ENCODE results near the gene ING5. TPM values are rescaled to one million over a fixed set of nuclear protein-coding genes. Genes with fewer than 3 reads are reported as not detected.

ING5 gene
- polyA plus RNA-seq: 44.2 TPM
- long read RNA-seq, donor 1, full-length matches to known transcripts: 4 of 4 reads
- long read RNA-seq, donor 1, partial matches to known transcripts: 0 of 4 reads
- long read RNA-seq, donor 1, other reads (novel, unspliced or antisense): 0 of 4 reads
- long read RNA-seq, donor 2, full-length matches to known transcripts: 7 of 7 reads
- long read RNA-seq, donor 2, partial matches to known transcripts: 0 of 7 reads
- long read RNA-seq, donor 2, other reads (novel, unspliced or antisense): 0 of 7 reads
- long read RNA-seq, donor 3: 0 reads
- long read RNA-seq, donor 4, full-length matches to known transcripts: 3 of 3 reads
- long read RNA-seq, donor 4, partial matches to known transcripts: 0 of 3 reads
- long read RNA-seq, donor 4, other reads (novel, unspliced or antisense): 0 of 3 reads
- long read RNA-seq, donor 5, partial matches to known transcripts: 0 of 1 reads
- long read RNA-seq, donor 5, other reads (novel, unspliced or antisense): 0 of 1 reads
- long read RNA-seq, donor 6, full-length matches to known transcripts: 8 of 8 reads
- long read RNA-seq, donor 6, partial matches to known transcripts: 0 of 8 reads
- long read RNA-seq, donor 6, other reads (novel, unspliced or antisense): 0 of 8 reads
- long read RNA-seq, donor 7, partial matches to known transcripts: 0 of 2 reads
- long read RNA-seq, donor 7, other reads (novel, unspliced or antisense): 0 of 2 reads
- long read RNA-seq, donor 8, full-length matches to known transcripts: 11 of 16 reads
- long read RNA-seq, donor 8, partial matches to known transcripts: 0 of 16 reads
- long read RNA-seq, donor 8, other reads (novel, unspliced or antisense): 5 of 16 reads
- long read RNA-seq, donor 9, partial matches to known transcripts: 0 of 4 reads
- long read RNA-seq, donor 9, other reads (novel, unspliced or antisense): 0 of 4 reads
- long read RNA-seq, donor 10, partial matches to known transcripts: 0 of 8 reads
- long read RNA-seq, donor 10, other reads (novel, unspliced or antisense): 5 of 8 reads
- long read RNA-seq, donor 11, full-length matches to known transcripts: 6 of 6 reads
- long read RNA-seq, donor 11, partial matches to known transcripts: 0 of 6 reads
- long read RNA-seq, donor 11, other reads (novel, unspliced or antisense): 0 of 6 reads

DNA sequence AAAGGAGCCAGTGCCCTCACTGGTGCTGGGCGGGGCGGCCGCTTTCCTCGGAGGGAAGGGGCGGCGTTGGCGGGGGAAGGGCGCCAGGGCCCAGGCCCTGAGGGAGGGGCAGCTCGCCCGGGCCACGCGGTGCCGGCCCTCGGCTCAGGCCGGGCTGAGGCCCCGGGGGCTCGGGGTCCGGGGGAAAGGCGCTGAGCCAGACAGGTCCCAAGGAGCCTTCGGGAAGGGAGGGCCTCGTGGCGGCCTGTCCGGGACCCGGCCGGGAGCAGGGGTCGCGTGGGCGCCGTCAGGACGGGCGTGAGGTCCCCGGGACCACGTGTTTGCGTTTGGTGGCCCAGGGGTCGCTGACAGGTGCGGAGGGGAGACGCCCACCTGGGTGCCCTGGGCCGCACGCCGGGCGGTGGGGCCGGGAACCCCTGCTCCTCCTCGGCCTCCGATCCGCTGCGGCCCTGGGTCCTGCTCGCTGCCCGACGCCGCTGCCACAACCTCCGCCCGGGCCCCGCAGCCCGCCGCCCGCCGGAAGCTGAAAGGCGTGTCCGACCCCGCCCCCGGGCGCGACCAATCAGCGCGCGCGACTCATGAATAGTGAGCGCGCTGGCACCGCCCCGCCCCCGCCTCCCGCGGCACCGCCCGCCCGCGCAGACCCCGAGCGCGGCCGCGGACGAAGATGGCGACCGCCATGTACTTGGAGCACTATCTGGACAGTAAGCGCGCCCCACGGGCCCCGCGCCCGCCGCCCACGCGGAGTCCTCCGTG, at the start of gene ING5:
TSS of gene ING5 (plus strand) at position 641 of the 756 bp plus-strand sequence. CDS start at position 668, 27 bp downstream.
- H3K4me3 ChIP-seq (ENCODE audit: low read length): peak within 1 kb of the TSS; percentile 73
- peak within 1 kb of the TSS; percentile 91 for H3K27ac ChIP-seq (ENCODE audit: low read length)
- DNase-seq: peak; percentile 94 to 97
- H3K4me1 ChIP-seq (ENCODE audit: control insufficient read depth, insufficient read depth, low read length): peaks cover 13% of the 10 kb centered on the region
- WGBS (ENCODE audit: insufficient coverage, low lambda C conversion rate): no CpG with 5 or more reads among the region's 96 CpGs
- peaks cover 5% of the 10 kb centered on the region for H3K9me3 ChIP-seq (ENCODE audit: control insufficient read depth, low read depth, low read length)
- H3K36me3 ChIP-seq (ENCODE audit: control insufficient read depth, insufficient read depth, low read length): peaks cover 14% of the 10 kb centered on the region
- H3K27me3 ChIP-seq (ENCODE audit: control insufficient read depth, insufficient read depth, low read length): no peaks in the 10 kb centered on the region

DNA sequence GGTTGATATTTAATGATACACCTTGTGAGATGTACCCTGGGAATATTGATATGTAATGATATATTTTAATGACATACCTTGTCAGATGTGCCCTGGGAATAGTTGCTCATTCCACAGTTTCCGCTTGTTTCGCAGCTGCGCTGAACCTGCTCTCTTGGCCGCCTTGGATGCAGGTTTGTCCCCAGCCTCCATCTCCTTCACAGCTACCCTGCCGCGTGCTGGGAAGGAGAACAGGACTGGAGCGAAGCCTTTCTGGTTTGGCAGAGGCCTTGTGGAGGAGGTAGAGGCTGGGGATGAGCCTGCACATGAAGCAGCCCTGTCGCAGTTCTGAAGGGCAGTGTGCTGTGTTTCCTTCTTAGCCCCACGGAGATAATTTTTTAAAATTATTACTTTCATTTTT, 49.7 kb upstream of the ING5 start:
- WGBS (ENCODE audit: insufficient coverage, low lambda C conversion rate): no CpG with 5 or more reads among the region's 9 CpGs
- H3K27ac ChIP-seq (ENCODE audit: low read length): no peak overlapping the region
- DNase-seq: no peak
- H3K36me3 ChIP-seq (ENCODE audit: control insufficient read depth, insufficient read depth, low read length): peaks cover 51% of the 10 kb centered on the region
- H3K4me1 ChIP-seq (ENCODE audit: control insufficient read depth, insufficient read depth, low read length): no peaks in the 10 kb centered on the region
- no peaks in the 10 kb centered on the region for H3K9me3 ChIP-seq (ENCODE audit: control insufficient read depth, low read depth, low read length)
- H3K4me3 ChIP-seq (ENCODE audit: low read length): no peak overlapping the region
- no peaks in the 10 kb centered on the region for H3K27me3 ChIP-seq (ENCODE audit: control insufficient read depth, insufficient read depth, low read length)

DNA sequence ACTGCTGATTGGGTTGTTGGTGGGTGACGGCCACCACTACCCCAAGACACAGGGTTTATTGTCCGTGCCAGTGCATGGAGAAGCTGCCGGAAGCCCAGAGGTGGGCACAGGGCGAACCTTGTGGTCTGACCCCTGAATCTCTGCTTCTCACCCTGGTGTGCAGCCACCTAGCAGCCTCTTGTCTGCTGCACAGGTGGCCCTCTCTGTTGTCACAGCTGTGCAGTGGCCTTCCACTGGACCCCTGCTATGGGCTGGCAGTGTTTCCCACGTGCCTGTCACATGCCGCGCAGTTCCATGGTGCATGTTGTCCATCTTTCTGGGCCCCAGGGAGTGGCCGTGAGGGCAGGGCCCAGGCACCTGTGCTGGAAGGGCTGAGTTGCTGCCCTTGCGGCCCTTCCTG, 49.1 kb upstream of the ING5 start:
- peaks cover 55% of the 10 kb centered on the region for H3K36me3 ChIP-seq (ENCODE audit: control insufficient read depth, insufficient read depth, low read length)
- H3K27me3 ChIP-seq (ENCODE audit: control insufficient read depth, insufficient read depth, low read length): no peaks in the 10 kb centered on the region
- DNase-seq: no peak
- WGBS (ENCODE audit: insufficient coverage, low lambda C conversion rate): no CpG with 5 or more reads among the region's 9 CpGs
- H3K4me3 ChIP-seq (ENCODE audit: low read length): no peak overlapping the region
- no peak overlapping the region for H3K27ac ChIP-seq (ENCODE audit: low read length)
- no peaks in the 10 kb centered on the region for H3K4me1 ChIP-seq (ENCODE audit: control insufficient read depth, insufficient read depth, low read length)
- no peaks in the 10 kb centered on the region for H3K9me3 ChIP-seq (ENCODE audit: control insufficient read depth, low read depth, low read length)

DNA sequence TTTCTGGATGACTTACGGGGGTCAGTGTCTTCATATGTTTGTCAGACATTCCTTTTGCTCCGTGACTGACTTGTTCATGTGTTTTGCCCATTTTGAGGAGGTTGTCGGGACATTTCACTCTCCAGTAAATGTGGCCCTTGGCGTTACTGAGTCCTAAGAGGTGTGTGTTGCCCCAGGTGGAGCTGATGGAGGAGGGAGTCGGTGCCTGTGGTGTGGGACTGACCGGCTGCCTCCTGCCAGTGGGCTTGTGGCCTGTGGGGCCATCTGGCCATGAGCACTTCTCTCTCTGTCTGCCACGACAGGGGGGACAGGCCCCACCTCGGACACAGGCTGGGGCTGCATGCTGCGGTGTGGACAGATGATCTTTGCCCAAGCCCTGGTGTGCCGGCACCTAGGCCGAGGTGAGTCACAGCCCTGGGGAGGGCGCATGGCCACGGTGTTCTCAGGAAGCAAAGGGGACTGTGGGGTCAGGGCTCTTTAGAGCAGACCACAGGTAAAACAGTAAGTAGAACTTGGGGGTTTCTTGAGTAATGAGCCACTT, 48.6 kb upstream of the ING5 start:
- Histone ChIP-seq H3K27ac (ENCODE audit: low read length) (no peak overlapping the region), H3K36me3 (ENCODE audit: control insufficient read depth, insufficient read depth, low read length) (peaks cover 59% of the 10 kb centered on the region), H3K4me1 (ENCODE audit: control insufficient read depth, insufficient read depth, low read length) (no peaks in the 10 kb centered on the region), H3K27me3 (ENCODE audit: control insufficient read depth, insufficient read depth, low read length) (no peaks in the 10 kb centered on the region), H3K4me3 (ENCODE audit: low read length) (no peak overlapping the region), H3K9me3 (ENCODE audit: control insufficient read depth, low read depth, low read length) (no peaks in the 10 kb centered on the region)
- 93% methylated on average over 3 of the region's 13 CpGs for WGBS (ENCODE audit: insufficient coverage, low lambda C conversion rate)
- no peak for DNase-seq

DNA sequence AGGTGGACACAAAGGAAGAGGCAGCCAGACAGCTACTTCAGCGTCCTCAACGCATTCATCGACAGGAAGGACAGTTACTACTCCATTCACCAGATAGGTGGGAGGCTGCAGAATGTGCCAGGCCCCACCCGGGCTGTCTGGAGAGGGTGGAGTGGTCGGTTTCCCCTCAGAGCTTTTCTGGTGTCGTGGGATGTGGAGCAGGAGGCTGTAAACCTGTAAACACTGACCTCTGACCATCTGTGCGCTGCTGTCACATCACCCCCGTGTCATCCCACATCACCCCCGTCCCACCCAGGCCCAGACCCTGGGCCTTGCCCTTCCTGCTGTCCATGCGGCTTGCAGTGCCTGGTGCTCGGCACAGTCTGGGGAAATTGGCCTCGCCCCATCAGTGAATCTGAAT, 47.3 kb upstream of the ING5 start:
- Histone ChIP-seq H3K4me3 (ENCODE audit: low read length) (no peak overlapping the region), H3K36me3 (ENCODE audit: control insufficient read depth, insufficient read depth, low read length) (peaks cover 70% of the 10 kb centered on the region), H3K9me3 (ENCODE audit: control insufficient read depth, low read depth, low read length) (no peaks in the 10 kb centered on the region), H3K4me1 (ENCODE audit: control insufficient read depth, insufficient read depth, low read length) (no peaks in the 10 kb centered on the region), H3K27me3 (ENCODE audit: control insufficient read depth, insufficient read depth, low read length) (no peaks in the 10 kb centered on the region), H3K27ac (ENCODE audit: low read length) (no peak overlapping the region)
- no peak for DNase-seq
- no CpG with 5 or more reads among the region's 12 CpGs for WGBS (ENCODE audit: insufficient coverage, low lambda C conversion rate)

DNA sequence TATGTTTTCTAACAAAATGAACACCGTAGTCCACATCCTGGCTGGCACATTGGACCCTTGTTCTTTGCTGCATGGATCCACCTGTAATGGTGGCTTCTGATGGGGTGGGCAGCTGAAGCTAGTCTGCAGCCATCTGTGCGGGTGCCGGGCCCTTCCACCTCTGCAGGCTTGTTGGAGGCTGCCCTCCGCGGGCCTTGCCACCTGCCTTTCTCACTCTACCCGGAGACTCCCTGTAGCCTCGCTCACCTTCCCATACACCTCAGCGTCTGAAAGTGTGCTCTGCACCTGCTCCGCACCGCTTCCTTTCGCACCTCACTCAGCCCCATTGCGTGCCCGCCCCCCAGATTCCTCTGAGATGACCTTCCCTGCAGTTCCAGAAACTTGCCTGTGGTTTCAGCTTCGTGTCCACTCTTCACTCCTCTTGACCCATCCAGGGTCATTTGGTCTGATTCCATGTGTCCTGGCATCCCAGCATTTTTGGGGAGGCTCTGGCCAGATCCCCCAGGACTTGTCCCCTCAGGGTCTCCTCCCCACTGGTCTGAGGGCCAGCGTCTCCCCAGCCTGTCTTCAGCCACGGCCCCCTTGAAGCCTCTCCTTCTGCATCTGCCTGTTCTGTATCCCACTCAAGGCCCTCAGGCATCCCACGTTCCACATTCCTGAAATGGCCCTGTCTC, 46.2 kb upstream of the ING5 start:
- Histone ChIP-seq H3K4me1 (ENCODE audit: control insufficient read depth, insufficient read depth, low read length) (no peaks in the 10 kb centered on the region), H3K27me3 (ENCODE audit: control insufficient read depth, insufficient read depth, low read length) (no peaks in the 10 kb centered on the region), H3K4me3 (ENCODE audit: low read length) (no peak overlapping the region), H3K36me3 (ENCODE audit: control insufficient read depth, insufficient read depth, low read length) (peaks cover 79% of the 10 kb centered on the region), H3K9me3 (ENCODE audit: control insufficient read depth, low read depth, low read length) (no peaks in the 10 kb centered on the region), H3K27ac (ENCODE audit: low read length) (no peak overlapping the region)
- no peak for DNase-seq
- 89% methylated on average over 3 of the region's 17 CpGs for WGBS (ENCODE audit: insufficient coverage, low lambda C conversion rate)

DNA sequence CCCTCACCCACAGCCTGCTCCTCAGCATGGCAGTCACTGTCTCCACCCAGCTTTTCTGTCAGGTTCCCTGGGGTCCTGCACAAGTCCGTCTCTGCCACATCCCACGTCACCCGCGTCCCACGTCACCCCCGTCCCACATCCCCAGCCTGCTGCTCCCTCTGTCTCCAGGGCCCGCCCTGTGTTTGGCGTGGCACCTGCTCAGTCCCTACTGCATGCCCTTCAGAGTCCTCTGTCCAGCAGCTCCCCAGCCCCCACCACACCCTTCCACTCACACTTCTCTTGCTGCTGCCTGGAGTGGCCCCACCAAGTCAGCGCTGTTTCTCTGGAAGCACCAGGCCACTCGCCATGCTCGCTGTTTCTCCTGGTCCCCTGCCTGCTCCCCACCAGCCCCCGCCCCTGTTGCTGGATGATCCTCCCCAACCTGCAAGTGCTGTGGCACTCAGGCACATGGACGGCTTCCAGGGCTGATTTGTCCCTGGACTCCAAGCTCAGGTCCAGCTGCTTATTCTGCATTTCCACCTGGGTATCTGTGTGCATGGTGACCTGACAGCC, 45.6 kb upstream of the ING5 start:
- DNase-seq: no peak
- Histone ChIP-seq H3K27me3 (ENCODE audit: control insufficient read depth, insufficient read depth, low read length) (no peaks in the 10 kb centered on the region), H3K9me3 (ENCODE audit: control insufficient read depth, low read depth, low read length) (no peaks in the 10 kb centered on the region), H3K4me1 (ENCODE audit: control insufficient read depth, insufficient read depth, low read length) (no peaks in the 10 kb centered on the region), H3K4me3 (ENCODE audit: low read length) (no peak overlapping the region), H3K27ac (ENCODE audit: low read length) (no peak overlapping the region), H3K36me3 (ENCODE audit: control insufficient read depth, insufficient read depth, low read length) (peaks cover 81% of the 10 kb centered on the region)
- WGBS (ENCODE audit: insufficient coverage, low lambda C conversion rate): no CpG with 5 or more reads among the region's 13 CpGs

DNA sequence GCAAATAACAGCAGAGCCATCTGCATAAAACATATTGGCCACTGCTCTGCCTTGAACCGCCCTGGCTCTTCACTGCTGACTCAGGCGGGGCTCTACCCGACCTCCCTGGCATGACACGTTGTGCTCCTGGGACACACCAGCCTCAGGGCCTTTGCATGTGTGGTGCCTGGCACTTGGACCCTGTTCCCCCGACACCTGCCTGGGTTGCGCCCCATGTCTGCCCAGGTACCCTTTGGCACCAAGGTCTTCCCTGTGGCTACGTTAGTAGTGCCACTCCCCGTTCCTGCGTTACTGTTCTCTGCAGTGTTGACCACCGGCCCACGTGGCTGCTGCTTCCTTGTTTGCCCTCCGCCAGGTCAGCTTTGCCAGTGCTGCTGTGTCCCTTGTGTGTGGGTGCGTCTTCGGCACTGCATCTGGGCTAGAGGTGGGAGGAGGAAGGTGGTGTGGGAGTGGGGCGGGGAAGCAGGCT, 44.0 kb upstream of the ING5 start:
- no CpG with 5 or more reads among the region's 15 CpGs for WGBS (ENCODE audit: insufficient coverage, low lambda C conversion rate)
- no peak for DNase-seq
- Histone ChIP-seq H3K27ac (ENCODE audit: low read length) (no peak overlapping the region), H3K36me3 (ENCODE audit: control insufficient read depth, insufficient read depth, low read length) (peaks cover 71% of the 10 kb centered on the region), H3K9me3 (ENCODE audit: control insufficient read depth, low read depth, low read length) (no peaks in the 10 kb centered on the region), H3K4me1 (ENCODE audit: control insufficient read depth, insufficient read depth, low read length) (no peaks in the 10 kb centered on the region), H3K27me3 (ENCODE audit: control insufficient read depth, insufficient read depth, low read length) (no peaks in the 10 kb centered on the region), H3K4me3 (ENCODE audit: low read length) (no peak overlapping the region)

DNA sequence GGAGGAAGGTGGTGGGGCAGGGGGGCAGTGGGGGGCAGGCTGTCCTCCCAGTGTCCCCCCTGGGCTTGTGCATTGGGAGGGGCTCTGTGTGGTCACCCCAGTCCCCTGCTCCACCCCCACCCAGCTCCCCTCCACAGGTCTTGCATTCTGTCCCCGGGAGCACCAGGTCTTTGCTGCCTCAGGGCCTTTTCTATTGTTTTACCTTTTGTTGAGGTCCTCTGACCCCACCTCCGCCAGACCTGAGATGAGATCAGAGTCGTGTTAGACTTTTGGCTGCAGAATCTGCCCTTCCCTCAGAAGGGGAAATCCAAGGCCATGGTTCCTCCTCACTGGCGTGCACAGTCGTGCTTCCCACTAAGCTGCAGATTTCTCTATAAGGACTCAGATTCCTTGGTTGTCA, 43.5 kb upstream of the ING5 start:
- DNase-seq: no peak
- no CpG with 5 or more reads among the region's 5 CpGs for WGBS (ENCODE audit: insufficient coverage, low lambda C conversion rate)
- Histone ChIP-seq H3K27me3 (ENCODE audit: control insufficient read depth, insufficient read depth, low read length) (no peaks in the 10 kb centered on the region), H3K36me3 (ENCODE audit: control insufficient read depth, insufficient read depth, low read length) (peaks cover 66% of the 10 kb centered on the region), H3K4me1 (ENCODE audit: control insufficient read depth, insufficient read depth, low read length) (no peaks in the 10 kb centered on the region), H3K27ac (ENCODE audit: low read length) (no peak overlapping the region), H3K4me3 (ENCODE audit: low read length) (no peak overlapping the region), H3K9me3 (ENCODE audit: control insufficient read depth, low read depth, low read length) (no peaks in the 10 kb centered on the region)

All from large intestine (tissue), 12 donors.